ENCODE data around the gene PARM1.

DNA sequence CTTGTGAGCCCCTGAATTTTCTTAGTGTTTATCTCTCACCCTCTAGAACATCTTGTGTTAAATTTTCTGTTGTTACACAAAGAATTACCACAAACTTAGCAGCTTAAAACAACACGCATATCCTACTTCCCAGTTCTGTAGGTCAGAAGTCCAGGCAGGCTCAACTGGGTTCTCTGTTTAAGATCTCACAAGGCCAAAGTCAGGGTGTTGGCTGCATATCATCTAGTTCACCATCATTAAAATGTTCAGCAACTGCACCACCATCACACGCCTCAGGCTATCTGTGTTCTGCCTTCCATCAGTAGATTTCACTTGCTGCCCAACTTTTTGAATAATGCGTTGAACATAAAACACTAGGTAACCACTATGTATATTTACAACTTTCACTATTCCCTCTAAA, 130.5 kb downstream of the PARM1 start:
- TF ChIP-seq, protein P1, sequence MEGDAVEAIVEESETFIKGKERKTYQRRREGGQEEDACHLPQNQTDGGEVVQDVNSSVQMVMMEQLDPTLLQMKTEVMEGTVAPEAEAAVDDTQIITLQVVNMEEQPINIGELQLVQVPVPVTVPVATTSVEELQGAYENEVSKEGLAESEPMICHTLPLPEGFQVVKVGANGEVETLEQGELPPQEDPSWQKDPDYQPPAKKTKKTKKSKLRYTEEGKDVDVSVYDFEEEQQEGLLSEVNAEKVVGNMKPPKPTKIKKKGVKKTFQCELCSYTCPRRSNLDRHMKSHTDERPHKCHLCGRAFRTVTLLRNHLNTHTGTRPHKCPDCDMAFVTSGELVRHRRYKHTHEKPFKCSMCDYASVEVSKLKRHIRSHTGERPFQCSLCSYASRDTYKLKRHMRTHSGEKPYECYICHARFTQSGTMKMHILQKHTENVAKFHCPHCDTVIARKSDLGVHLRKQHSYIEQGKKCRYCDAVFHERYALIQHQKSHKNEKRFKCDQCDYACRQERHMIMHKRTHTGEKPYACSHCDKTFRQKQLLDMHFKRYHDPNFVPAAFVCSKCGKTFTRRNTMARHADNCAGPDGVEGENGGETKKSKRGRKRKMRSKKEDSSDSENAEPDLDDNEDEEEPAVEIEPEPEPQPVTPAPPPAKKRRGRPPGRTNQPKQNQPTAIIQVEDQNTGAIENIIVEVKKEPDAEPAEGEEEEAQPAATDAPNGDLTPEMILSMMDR (IDR thresholded peaks at IDR 0.05; ENCODE audit: poor library complexity): no peak
- TF ChIP-seq EZH2 (IDR thresholded peaks at IDR 0.05; ENCODE audit: borderline replicate concordance) (no peak), EZH2phosphoT487 (IDR thresholded peaks at IDR 0.05; ENCODE audit: low read depth, severe bottlenecking, unreplicated experiment) (no peak)

Data from hepatocyte (in vitro differentiated cells).